ENCODE results near the gene PPP1R12B.
"Not testable (repeated sequence)": the region's sequence is repeated elsewhere in the genome, so short reads cannot be mapped to it uniquely, and the experiment has no call there.

The PPP1R12B gene

GRCh38 chr1:202419731-202420130 is 71.2 kb downstream of the PPP1R12B start:
- not testable (repeated sequence) for H3K9me3 ChIP-seq (ENCODE audit: control insufficient read depth in 1 of 2, low read length in 2 of 2); H3K27ac ChIP-seq (ENCODE audit: low read depth, low read length); H3K4me1 ChIP-seq (ENCODE audit: control insufficient read depth in 1 of 2, insufficient read depth in 2 of 2, low read length in 2 of 2); H3K36me3 ChIP-seq (ENCODE audit: control insufficient read depth in 1 of 2, insufficient read depth in 2 of 2, low read length in 2 of 2); H3K27me3 ChIP-seq (ENCODE audit: control insufficient read depth in 1 of 2, insufficient read depth in 2 of 2, low read length in 2 of 2); H3K9ac ChIP-seq (ENCODE audit: low read depth in 1 of 2, low read length in 2 of 2); H3K4me3 ChIP-seq (ENCODE audit: low read depth in 1 of 2, low read length in 2 of 2)

GRCh38 chr1:202420422-202421094 is 72.1 kb downstream of the PPP1R12B start:
- H3K36me3 ChIP-seq (ENCODE audit: control insufficient read depth in 1 of 2, insufficient read depth in 2 of 2, low read length in 2 of 2); H3K9me3 ChIP-seq (ENCODE audit: control insufficient read depth in 1 of 2, low read length in 2 of 2); H3K27ac ChIP-seq (ENCODE audit: low read depth, low read length); H3K27me3 ChIP-seq (ENCODE audit: control insufficient read depth in 1 of 2, insufficient read depth in 2 of 2, low read length in 2 of 2); H3K4me3 ChIP-seq (ENCODE audit: low read depth in 1 of 2, low read length in 2 of 2); H3K9ac ChIP-seq (ENCODE audit: low read depth in 1 of 2, low read length in 2 of 2); H3K4me1 ChIP-seq (ENCODE audit: control insufficient read depth in 1 of 2, insufficient read depth in 2 of 2, low read length in 2 of 2): not testable (repeated sequence)

- not testable (repeated sequence) for H3K27ac ChIP-seq (ENCODE audit: low read depth, low read length); H3K4me1 ChIP-seq (ENCODE audit: control insufficient read depth in 1 of 2, insufficient read depth in 2 of 2, low read length in 2 of 2); H3K9ac ChIP-seq (ENCODE audit: low read depth in 1 of 2, low read length in 2 of 2); H3K27me3 ChIP-seq (ENCODE audit: control insufficient read depth in 1 of 2, insufficient read depth in 2 of 2, low read length in 2 of 2); H3K4me3 ChIP-seq (ENCODE audit: low read depth in 1 of 2, low read length in 2 of 2); H3K36me3 ChIP-seq (ENCODE audit: control insufficient read depth in 1 of 2, insufficient read depth in 2 of 2, low read length in 2 of 2); H3K9me3 ChIP-seq (ENCODE audit: control insufficient read depth in 1 of 2, low read length in 2 of 2)
Measured at GRCh38 chr1:202422709-202423108, 74.2 kb downstream of the PPP1R12B start.

GRCh38 chr1:202424260-202424659 is 75.8 kb downstream of the PPP1R12B start:
- H3K4me1 ChIP-seq (ENCODE audit: control insufficient read depth in 1 of 2, insufficient read depth in 2 of 2, low read length in 2 of 2); H3K36me3 ChIP-seq (ENCODE audit: control insufficient read depth in 1 of 2, insufficient read depth in 2 of 2, low read length in 2 of 2); H3K9me3 ChIP-seq (ENCODE audit: control insufficient read depth in 1 of 2, low read length in 2 of 2); H3K4me3 ChIP-seq (ENCODE audit: low read depth in 1 of 2, low read length in 2 of 2); H3K9ac ChIP-seq (ENCODE audit: low read depth in 1 of 2, low read length in 2 of 2); H3K27ac ChIP-seq (ENCODE audit: low read depth, low read length); H3K27me3 ChIP-seq (ENCODE audit: control insufficient read depth in 1 of 2, insufficient read depth in 2 of 2, low read length in 2 of 2): not testable (repeated sequence)

- H3K36me3 ChIP-seq (ENCODE audit: control insufficient read depth in 1 of 2, insufficient read depth in 2 of 2, low read length in 2 of 2) = peaks cover 4 to 22% of the 10 kb centered on the region in 2 donors
- H3K27ac ChIP-seq (ENCODE audit: low read depth, low read length); H3K9ac ChIP-seq (ENCODE audit: low read depth in 1 of 2, low read length in 2 of 2): not testable (repeated sequence)
Measured at GRCh38 chr1:202430111-202430510, 81.6 kb downstream of the PPP1R12B start.

GRCh38 chr1:202432338-202432737 is 83.8 kb downstream of the PPP1R12B start:
- not testable (repeated sequence) for H3K4me3 ChIP-seq (ENCODE audit: low read depth in 1 of 2, low read length in 2 of 2); H3K4me1 ChIP-seq (ENCODE audit: control insufficient read depth in 1 of 2, insufficient read depth in 2 of 2, low read length in 2 of 2); H3K9me3 ChIP-seq (ENCODE audit: control insufficient read depth in 1 of 2, low read length in 2 of 2); H3K9ac ChIP-seq (ENCODE audit: low read depth in 1 of 2, low read length in 2 of 2); H3K27me3 ChIP-seq (ENCODE audit: control insufficient read depth in 1 of 2, insufficient read depth in 2 of 2, low read length in 2 of 2); H3K27ac ChIP-seq (ENCODE audit: low read depth, low read length)
- peaks cover 4 to 25% of the 10 kb centered on the region in 2 donors for H3K36me3 ChIP-seq (ENCODE audit: control insufficient read depth in 1 of 2, insufficient read depth in 2 of 2, low read length in 2 of 2)

More at GRCh38 chr1:202430111-202430510, 81.6 kb downstream of the PPP1R12B start:
- H3K9me3 ChIP-seq (ENCODE audit: control insufficient read depth in 1 of 2, low read length in 2 of 2); H3K27me3 ChIP-seq (ENCODE audit: control insufficient read depth in 1 of 2, insufficient read depth in 2 of 2, low read length in 2 of 2); H3K4me1 ChIP-seq (ENCODE audit: control insufficient read depth in 1 of 2, insufficient read depth in 2 of 2, low read length in 2 of 2); H3K4me3 ChIP-seq (ENCODE audit: low read depth in 1 of 2, low read length in 2 of 2): not testable (repeated sequence)

GRCh38 chr1:202433155-202434043 is 84.9 kb downstream of the PPP1R12B start:
- no peaks in the 10 kb centered on the region for H3K9me3 ChIP-seq (ENCODE audit: control insufficient read depth in 1 of 2, low read length in 2 of 2)
- no peaks in the 10 kb centered on the region for H3K27me3 ChIP-seq (ENCODE audit: control insufficient read depth in 1 of 2, insufficient read depth in 2 of 2, low read length in 2 of 2)
- H3K9ac ChIP-seq (ENCODE audit: low read depth in 1 of 2, low read length in 2 of 2) = no peak overlapping the region
- no peak overlapping the region for H3K4me3 ChIP-seq (ENCODE audit: low read depth in 1 of 2, low read length in 2 of 2)
- H3K27ac ChIP-seq (ENCODE audit: low read depth, low read length) = no peak overlapping the region
- no peaks in the 10 kb centered on the region for H3K4me1 ChIP-seq (ENCODE audit: control insufficient read depth in 1 of 2, insufficient read depth in 2 of 2, low read length in 2 of 2)
- peaks cover 7 to 29% of the 10 kb centered on the region in 2 donors for H3K36me3 ChIP-seq (ENCODE audit: control insufficient read depth in 1 of 2, insufficient read depth in 2 of 2, low read length in 2 of 2)

- peaks cover 7 to 36% of the 10 kb centered on the region in 2 donors for H3K36me3 ChIP-seq (ENCODE audit: control insufficient read depth in 1 of 2, insufficient read depth in 2 of 2, low read length in 2 of 2)
Measured at GRCh38 chr1:202434059-202434458, 85.6 kb downstream of the PPP1R12B start.

GRCh38 chr1:202438393-202439174 is 90.1 kb downstream of the PPP1R12B start:
- Histone ChIP-seq H3K9ac (ENCODE audit: low read depth in 1 of 2, low read length in 2 of 2) (no peak overlapping the region), H3K4me1 (ENCODE audit: control insufficient read depth in 1 of 2, insufficient read depth in 2 of 2, low read length in 2 of 2) (no peaks in the 10 kb centered on the region), H3K36me3 (ENCODE audit: control insufficient read depth in 1 of 2, insufficient read depth in 2 of 2, low read length in 2 of 2) (peaks cover 11 to 32% of the 10 kb centered on the region in 2 donors), H3K4me3 (ENCODE audit: low read depth in 1 of 2, low read length in 2 of 2) (no peak overlapping the region), H3K27ac (ENCODE audit: low read depth, low read length) (no peak overlapping the region), H3K9me3 (ENCODE audit: control insufficient read depth in 1 of 2, low read length in 2 of 2) (no peaks in the 10 kb centered on the region), H3K27me3 (ENCODE audit: control insufficient read depth in 1 of 2, insufficient read depth in 2 of 2, low read length in 2 of 2) (no peaks in the 10 kb centered on the region)

More at GRCh38 chr1:202434059-202434458, 85.6 kb downstream of the PPP1R12B start:
- H3K9ac ChIP-seq (ENCODE audit: low read depth in 1 of 2, low read length in 2 of 2) = no peak overlapping the region
- no peak overlapping the region for H3K4me3 ChIP-seq (ENCODE audit: low read depth in 1 of 2, low read length in 2 of 2)
- no peak overlapping the region for H3K27ac ChIP-seq (ENCODE audit: low read depth, low read length)
- no peaks in the 10 kb centered on the region for H3K27me3 ChIP-seq (ENCODE audit: control insufficient read depth in 1 of 2, insufficient read depth in 2 of 2, low read length in 2 of 2)
- H3K4me1 ChIP-seq (ENCODE audit: control insufficient read depth in 1 of 2, insufficient read depth in 2 of 2, low read length in 2 of 2) = no peaks in the 10 kb centered on the region
- H3K9me3 ChIP-seq (ENCODE audit: control insufficient read depth in 1 of 2, low read length in 2 of 2) = no peaks in the 10 kb centered on the region

GRCh38 chr1:202439308-202439707 is 90.8 kb downstream of the PPP1R12B start:
- Histone ChIP-seq H3K9me3 (ENCODE audit: control insufficient read depth in 1 of 2, low read length in 2 of 2) (no peaks in the 10 kb centered on the region), H3K4me1 (ENCODE audit: control insufficient read depth in 1 of 2, insufficient read depth in 2 of 2, low read length in 2 of 2) (no peaks in the 10 kb centered on the region), H3K27ac (ENCODE audit: low read depth, low read length) (no peak overlapping the region), H3K27me3 (ENCODE audit: control insufficient read depth in 1 of 2, insufficient read depth in 2 of 2, low read length in 2 of 2) (no peaks in the 10 kb centered on the region), H3K9ac (ENCODE audit: low read depth in 1 of 2, low read length in 2 of 2) (no peak overlapping the region), H3K4me3 (ENCODE audit: low read depth in 1 of 2, low read length in 2 of 2) (no peak overlapping the region), H3K36me3 (ENCODE audit: control insufficient read depth in 1 of 2, insufficient read depth in 2 of 2, low read length in 2 of 2) (peaks cover 11 to 30% of the 10 kb centered on the region in 2 donors)

Measured in duodenal mucosa (tissue), 2 donors.